ENCODE measurements around the gene GADD45A.

DNA sequence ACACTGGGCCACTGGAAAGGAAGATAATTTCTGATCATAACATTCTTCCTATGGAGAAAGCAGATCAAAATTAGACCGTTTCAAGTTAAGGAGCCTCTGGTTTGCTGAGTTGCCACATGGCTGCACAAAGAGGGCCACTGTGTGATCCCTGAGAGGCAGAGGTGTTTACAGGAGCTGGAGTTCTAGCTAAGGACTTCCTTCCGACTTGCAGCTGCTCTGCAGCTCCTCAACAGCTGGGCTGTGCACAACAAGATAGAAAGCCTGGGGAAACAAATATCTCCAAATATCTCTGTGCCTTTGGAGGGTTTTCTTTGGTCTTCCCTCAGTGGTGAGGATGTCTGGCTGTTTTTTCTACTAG, 26.8 kb downstream of the GADD45A start:
- TF ChIP-seq CTCF (IDR thresholded peaks at IDR 0.05): no peak
- no peak for TF ChIP-seq POLR2A (IDR thresholded peaks at IDR 0.05)
